Activated T-cell treated with anti-CD3 and anti-CD28 coated beads for 4 hours (primary cell): ENCODE results near the gene DCLK2.
A peak's percentile ranks its signal among the peaks of the same experiment; 100 is the strongest.

Experiments used
- DNase-seq: peaks from one replicate; pipeline ENCODE4 v3.0.0-alpha.2; 2020

DCLK2 gene

DNA sequence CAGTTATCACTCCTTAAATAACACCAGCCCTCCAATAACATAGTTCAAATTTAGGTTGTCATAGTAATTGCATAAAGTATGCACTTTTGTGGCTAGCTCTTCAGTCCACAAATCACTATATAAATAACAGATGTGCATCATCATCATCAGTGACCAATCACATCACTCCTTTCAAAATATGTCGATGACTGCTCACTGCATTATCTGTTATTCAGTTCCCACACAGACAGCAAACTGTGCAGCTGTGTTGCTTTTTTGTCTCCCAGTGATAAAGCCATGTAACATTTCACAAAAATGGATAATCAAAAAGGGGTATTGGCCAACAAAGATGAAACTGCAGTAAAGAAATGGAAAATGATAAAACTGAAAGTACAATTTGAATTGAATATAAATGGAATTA is 205.4 kb downstream of the DCLK2 start:
- no peak for DNase-seq

DNA sequence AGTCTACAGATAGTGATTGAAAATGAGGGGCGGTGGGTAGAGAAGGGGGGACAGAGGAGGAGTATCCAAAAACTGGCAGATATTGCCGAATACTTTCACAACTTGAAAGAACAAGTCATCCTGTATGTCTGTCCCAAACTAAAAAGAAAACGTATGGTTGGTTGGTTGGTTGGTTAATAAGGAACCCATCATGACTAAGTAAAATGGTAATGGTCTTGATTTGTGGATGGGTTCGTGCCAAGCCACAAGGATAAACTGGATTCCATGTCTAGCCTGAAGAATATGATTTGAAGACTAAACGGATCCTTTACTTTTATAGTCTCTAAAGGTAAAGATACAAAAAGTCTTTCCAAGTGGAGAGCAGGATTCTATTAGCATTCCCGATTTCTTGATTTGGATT is 208.4 kb downstream of the DCLK2 start:
- DNase-seq, result no peak

DNA sequence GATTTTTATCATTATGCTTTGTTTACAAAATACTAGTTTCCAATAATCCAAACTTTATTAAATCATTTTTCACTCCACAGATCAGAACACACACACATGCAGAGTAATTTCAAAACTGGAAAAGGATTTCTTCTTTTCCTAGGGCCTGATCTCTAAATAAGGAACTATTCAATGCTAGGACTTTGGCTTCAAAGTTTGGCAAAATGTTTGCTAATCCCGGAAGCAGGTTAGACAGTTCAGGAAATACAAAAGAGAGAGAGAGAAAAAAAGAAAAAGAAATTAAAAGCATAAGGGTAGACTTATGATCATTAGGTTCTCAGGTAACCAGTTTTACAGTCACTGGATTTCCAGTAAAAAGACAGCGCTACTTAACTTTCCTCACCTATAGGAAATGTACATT is 211.0 kb downstream of the DCLK2 start:
- no peak for DNase-seq

DNA sequence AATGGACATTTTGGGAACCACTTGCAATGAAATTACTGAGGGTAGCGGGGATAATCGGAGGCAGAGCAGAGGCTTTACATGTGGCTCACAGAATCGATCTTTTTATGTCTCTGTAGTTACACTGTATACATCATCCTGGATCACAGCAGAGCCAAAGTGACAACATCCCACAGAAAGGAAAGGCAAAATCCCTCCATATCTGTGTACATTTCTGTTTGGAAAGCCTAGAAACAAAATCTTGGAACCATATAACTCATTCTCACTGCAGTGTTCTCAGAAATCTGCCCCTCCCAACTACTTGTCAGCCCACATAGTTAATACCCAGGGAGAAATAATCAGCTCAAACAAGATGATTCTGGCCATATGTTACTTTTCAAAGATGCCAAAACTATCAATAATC is 211.6 kb downstream of the DCLK2 start:
- no peak for DNase-seq

DNA sequence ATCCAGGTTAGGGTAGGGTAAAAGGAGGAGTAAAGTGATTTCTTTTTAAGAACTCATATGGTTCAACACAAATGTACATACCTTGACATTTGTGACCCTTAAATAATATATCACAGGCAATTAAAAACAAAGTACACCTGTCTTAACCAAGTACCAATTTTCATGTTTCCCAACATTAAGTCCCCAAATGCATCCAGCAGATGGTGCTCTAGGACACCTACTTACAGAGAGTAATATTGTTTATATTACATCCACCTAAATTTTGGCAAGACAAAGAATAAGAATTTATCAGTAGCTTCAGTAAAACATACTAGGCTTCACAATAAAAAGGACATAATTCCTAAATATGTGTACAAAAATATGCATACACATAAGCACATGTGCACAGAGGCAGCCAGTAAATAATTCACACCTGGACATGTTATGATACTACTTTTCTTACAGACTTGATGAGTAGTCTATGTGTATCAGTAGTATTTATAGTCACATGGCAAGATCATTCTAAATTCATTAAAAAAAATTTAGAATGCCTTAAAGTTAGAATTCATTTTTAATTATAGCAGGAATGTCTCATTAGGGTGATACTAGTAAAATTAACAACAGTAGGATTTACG is 219.7 kb downstream of the DCLK2 start:
- DNase-seq, result peak; percentile 10

DNA sequence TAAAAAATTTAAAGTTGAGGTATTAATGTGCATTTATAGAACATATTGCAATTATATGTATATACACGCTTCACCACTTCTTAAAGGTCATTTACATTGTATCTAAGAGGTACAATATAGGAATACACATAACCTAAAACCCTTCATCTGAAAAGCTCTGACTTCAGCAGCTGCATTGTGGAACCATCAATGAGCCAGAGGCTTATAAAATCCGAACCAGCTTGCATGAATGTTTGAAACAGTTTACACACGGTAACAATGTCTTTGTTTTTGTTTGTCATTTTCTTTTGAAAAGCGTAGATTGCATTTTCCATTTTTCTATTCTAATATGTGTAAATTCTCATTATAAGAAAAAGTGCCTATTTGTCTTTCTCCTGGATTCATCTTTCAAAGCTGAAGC is 221.6 kb downstream of the DCLK2 start:
- DNase-seq, result no peak

DNA sequence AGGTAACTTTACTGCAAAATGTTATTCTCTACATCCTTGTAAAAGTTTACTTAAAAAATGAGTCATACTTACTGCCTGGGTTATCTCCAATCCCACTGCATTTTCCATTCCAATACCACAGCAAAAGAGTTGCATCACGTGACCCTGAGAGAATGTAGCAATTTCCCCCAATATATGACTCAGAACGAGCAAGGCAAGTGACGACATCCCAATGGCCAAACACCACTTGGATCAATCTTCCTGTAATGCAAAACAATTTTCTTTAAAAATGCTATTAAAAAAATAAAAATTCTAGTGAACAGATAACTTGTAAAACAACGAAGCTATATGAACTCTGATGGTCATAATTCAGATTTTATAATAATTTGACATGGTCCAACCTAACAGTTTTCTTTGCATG is 224.3 kb downstream of the DCLK2 start:
- DNase-seq, result peak; percentile 30

DNA sequence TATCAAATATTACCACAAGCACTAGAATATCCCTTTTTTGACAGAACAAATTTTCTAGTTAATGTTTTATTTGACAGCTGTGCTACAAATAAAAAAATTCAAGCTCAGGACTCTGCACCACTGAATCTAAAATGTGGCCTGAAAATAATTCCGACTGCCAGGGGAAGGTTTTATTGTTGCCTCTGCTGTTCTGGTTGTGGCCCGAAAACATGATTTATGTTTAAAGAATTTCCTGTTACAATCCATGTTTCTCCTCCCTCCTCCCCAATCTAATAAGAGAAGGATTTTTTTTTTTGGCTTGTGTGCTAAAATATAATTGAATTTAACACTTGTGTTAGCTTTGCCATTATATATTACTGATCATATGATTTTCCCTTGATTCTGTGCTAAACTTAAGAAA is 227.8 kb downstream of the DCLK2 start:
- no peak for DNase-seq

DNA sequence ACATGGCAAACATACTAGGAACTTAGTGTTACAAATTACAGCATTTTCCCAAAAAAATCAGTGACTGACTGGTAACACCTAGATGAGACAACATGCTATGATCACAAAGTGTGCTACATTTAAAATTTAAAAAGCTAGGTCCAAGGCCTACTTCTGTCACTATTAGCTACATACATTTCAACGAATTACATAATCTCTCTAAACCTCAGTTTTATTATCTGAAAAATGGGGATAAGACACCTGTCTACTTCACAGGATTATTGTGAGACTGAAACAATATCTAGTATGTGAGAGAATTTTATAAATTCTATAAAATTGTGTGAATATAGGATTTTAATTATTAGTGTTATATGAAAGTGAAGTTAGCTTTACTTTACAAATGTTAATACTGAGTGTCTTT is 228.5 kb downstream of the DCLK2 start:
- DNase-seq, result no peak
